Cardiac muscle cell (in vitro differentiated cells and primary cell): ENCODE results near the gene UPK1B. TPM values are rescaled to one million over a fixed set of nuclear protein-coding genes. Genes with fewer than 3 reads are reported as not detected.

Experiments used
- DNase-seq, 2 donors: peaks; one replicate each; pipeline versions ENCODE4 v3.0.0 to v3.0.0-alpha.2; 2010 to 2017; ENCODE audit warnings: low read depth in 1 of 2, low spot score in 1 of 2
- H3K27ac ChIP-seq: fragments of 200-600 bp; sonication (generic); 2 replicates; pipeline ENCODE4 v1.5.1; 2016
- H3K27me3 ChIP-seq: fragments of 200-600 bp; sonication (generic); 2 replicates; pipeline ENCODE4 v1.6.0; 2016; ENCODE audit warnings: control low read depth
- H3K36me3 ChIP-seq: fragments of 200-600 bp; sonication (generic); 2 replicates; pipeline ENCODE4 v1.5.1; 2016; ENCODE audit warnings: control low read depth
- H3K4me1 ChIP-seq: fragments of 200-600 bp; sonication (generic); 2 replicates; pipeline ENCODE4 v1.8.1; 2017; ENCODE audit warnings: low read depth, mild to moderate bottlenecking, mixed run types
- H3K4me3 ChIP-seq: fragments of 200-600 bp; sonication (generic); 2 replicates; pipeline ENCODE4 v1.5.1; 2016; ENCODE audit warnings: mild to moderate bottlenecking
- H3K9me3 ChIP-seq: fragments of 200-600 bp; sonication (generic); 2 replicates; pipeline ENCODE4 v1.5.1; 2017; ENCODE audit warnings: low read depth, mild to moderate bottlenecking, control low read depth
- CTCF ChIP-seq: IDR thresholded peaks from 2 replicates; pipeline ENCODE4 v1.5.1; 2012; ENCODE audit warnings: low read depth, mild to moderate bottlenecking, low read length
- polyA plus RNA-seq: library from polyadenylated mRNA; unstranded; fragments of >200 nt; fragmentation: Nextera tagmentation; extraction: Ambion mirVana; gene quantifications from 2 replicates; pipeline ENCODE4 v1.2.1, GENCODE V29; 2016
- total RNA-seq: library from RNA; depleted of rRNA; stranded (reverse); fragments of >200 nt; gene quantifications from 2 replicates; pipeline ENCODE4 v1.2.3, GENCODE V29; 2016

The UPK1B gene
- total and polyA plus RNA-seq, 2 experiments from 2014 or later: 0.70 TPM; not detected in 1

- Histone ChIP-seq H3K4me3 (no peak overlapping the region), H3K4me1 (no peaks in the 10 kb centered on the region), H3K27me3 (no peaks in the 10 kb centered on the region), H3K9me3 (no peaks in the 10 kb centered on the region), H3K36me3 (no peaks in the 10 kb centered on the region), H3K27ac (no peak overlapping the region)
- no peak for DNase-seq
- TF ChIP-seq CTCF: no peak
These were observed 10.7 kb downstream of the UPK1B start for GRCh38 chr3:119184111-119184510.

GRCh38 chr3:119184796-119185570 lies 11.6 kb downstream of the UPK1B start:
- peak in 1 of 2 donors; percentile 65 for DNase-seq
- Histone ChIP-seq H3K36me3 (no peaks in the 10 kb centered on the region), H3K27ac (no peak overlapping the region), H3K9me3 (no peaks in the 10 kb centered on the region), H3K4me3 (no peak overlapping the region), H3K27me3 (no peaks in the 10 kb centered on the region), H3K4me1 (no peaks in the 10 kb centered on the region)
- TF ChIP-seq CTCF: no peak

GRCh38 chr3:119187266-119187665 lies 13.9 kb downstream of the UPK1B start:
- Histone ChIP-seq H3K9me3 (no peaks in the 10 kb centered on the region), H3K4me1 (no peaks in the 10 kb centered on the region), H3K4me3 (no peak overlapping the region), H3K27ac (no peak overlapping the region), H3K27me3 (no peaks in the 10 kb centered on the region), H3K36me3 (no peaks in the 10 kb centered on the region)
- no peak for TF ChIP-seq CTCF
- DNase-seq: no peak

- Histone ChIP-seq H3K4me3 (no peak overlapping the region), H3K27me3 (no peaks in the 10 kb centered on the region), H3K36me3 (no peaks in the 10 kb centered on the region), H3K4me1 (no peaks in the 10 kb centered on the region), H3K9me3 (no peaks in the 10 kb centered on the region), H3K27ac (no peak overlapping the region)
- no peak for DNase-seq
- TF ChIP-seq CTCF: no peak
These were observed 18.4 kb downstream of the UPK1B start for GRCh38 chr3:119191800-119192199.

GRCh38 chr3:119194237-119195150 lies 21.1 kb downstream of the UPK1B start:
- TF ChIP-seq CTCF: no peak
- no peaks in the 10 kb centered on the region for H3K27me3 ChIP-seq
- H3K27ac ChIP-seq: no peak overlapping the region
- H3K36me3 ChIP-seq: no peaks in the 10 kb centered on the region
- DNase-seq: no peak
- no peak overlapping the region for H3K4me3 ChIP-seq
- no peaks in the 10 kb centered on the region for H3K9me3 ChIP-seq
- no peaks in the 10 kb centered on the region for H3K4me1 ChIP-seq
